Muscle of arm (tissue), 12 donors: Measurements from ENCODE around the gene HELZ2. TPM values are rescaled to one million over a fixed set of nuclear protein-coding genes. Genes with fewer than 3 reads are reported as not detected.
"Not testable (repeated sequence)": the region's sequence is repeated elsewhere in the genome, so short reads cannot be mapped to it uniquely, and the experiment has no call there.

Experiments used
- DNase-seq: peaks from one replicate; pipeline ENCODE4 v3.0.0-alpha.2; 2013
- polyA plus RNA-seq, 12 donors: library from polyadenylated mRNA; unstranded; fragments of 120-200 nt; gene quantifications; one replicate each; pipeline ENCODE4 v1.2.1, GENCODE V29; 2013; ENCODE audit not compliant: insufficient read length in 12 of 12

Gene HELZ2
- polyA plus RNA-seq, 12 donors = 4.3 to 18.8 (median 6.4) TPM; not detected in 1

DNA sequence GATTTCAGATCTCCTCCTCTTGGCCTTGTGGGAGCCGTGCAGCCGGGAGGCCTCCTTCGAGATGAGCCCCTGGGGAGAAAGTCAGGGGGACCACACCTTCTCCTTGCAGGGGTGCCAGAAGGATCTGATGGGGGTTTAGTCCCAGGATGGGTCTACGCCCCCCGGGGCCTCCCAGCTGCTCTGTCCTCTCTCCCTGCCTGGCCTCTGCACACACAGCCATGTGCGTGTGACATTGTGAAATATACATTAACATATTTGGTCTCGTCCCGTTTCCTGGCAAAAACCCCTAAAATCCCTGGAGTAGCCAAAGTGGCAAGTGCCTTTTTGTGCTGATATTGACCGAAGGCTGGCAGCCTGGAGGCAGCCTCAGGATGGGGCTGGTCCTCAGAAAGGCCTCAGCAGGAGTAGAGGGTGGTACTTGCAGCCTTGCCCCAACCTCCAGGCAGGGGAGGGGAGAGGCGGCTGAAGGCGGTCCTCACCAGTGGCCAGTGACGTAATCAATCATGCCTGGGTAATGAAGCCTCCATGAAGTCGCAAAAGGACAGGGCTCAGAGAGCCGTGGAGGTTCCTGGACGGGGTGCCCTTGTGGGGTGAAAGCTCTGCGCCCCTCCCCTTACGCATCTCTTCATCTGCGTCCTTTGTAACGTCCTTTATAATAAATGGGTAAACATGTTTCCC is 5.1 kb upstream of the HELZ2 start:
- DNase-seq = no peak

DNA sequence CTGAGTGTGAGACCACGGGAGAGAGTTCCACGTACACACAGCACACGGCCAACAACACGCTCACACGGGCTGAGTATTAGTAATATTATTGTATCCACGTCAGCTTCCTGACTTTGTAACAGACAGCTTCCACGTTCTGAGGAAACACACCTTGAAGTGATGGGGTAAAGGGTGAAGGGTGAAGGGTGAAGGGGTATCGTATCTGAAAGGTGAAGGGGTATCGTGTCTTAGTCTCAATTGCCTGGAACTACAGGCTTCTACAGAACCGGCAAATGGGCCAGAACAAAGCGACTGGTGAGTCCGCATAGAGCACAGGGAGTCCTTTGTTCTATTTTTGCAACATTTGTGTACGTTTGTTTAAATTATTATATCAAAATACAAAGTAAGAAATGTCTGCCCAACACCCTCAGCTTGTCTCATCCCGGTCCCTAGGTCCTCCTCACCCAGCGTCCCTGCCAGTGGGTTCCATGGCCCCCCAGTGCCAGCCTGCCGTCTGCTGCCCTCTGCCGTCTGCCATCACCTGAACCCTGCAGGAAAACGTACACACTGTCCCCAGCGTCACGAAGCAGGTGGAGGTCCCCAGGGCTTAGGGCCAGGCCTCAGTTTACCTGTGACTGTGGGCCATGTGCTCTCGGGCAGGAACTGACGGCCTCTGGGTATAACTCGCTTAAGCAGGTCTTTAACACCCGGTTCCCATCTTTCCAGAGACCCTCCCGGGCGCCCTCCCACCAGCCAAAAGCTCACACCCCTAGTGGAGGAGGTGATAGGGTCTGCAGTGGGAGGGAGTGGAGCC is 4.4 kb upstream of the HELZ2 start:
- no peak for DNase-seq

DNA sequence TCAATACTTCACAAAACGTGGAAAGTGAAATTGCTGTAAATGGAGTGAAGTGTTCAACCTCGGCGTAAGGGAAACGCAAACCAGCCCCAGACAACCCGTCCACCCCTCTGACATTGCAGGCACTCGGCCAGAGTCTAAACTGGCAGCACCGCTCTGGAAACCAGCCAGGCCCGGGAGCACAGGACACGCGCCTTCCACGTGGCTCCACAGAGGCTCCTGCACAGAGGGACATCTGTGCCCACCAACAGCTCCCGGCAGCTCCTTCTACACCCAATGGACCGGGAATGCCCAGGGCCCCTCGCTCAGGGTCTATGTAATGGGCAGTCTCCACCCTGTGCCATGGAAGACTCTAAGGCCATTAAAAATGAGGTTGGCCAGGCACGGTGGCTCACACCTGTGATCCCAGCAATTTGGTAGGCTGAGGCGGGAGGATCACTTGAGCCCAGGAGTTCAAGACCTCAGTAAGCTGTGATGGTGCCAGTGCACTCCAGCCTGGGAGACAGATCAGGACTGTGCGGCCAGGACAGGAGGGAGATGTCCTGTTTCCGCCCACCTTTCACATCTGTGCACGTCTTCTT is 3.4 kb upstream of the HELZ2 start:
- no peak for DNase-seq

DNA sequence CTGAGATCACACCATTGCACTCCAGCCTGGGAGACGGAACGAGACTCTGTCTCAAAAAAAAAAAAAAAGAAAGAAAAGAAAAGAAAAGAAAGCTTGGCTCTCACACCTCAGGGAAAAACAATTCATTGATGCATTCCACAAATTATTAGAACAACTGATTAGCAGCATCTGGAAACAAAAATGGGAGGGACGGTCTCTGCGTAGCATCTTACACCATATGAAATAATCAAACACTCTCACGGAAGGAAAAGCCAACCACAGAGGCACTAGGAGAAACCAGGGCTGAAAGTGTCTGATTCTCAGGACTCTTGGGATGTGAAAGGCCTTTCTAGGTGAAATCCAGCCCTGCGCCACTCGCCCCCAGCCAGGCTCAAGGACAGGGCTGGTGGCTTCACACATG is 2.3 kb upstream of the HELZ2 start:
- DNase-seq = no peak

DNA sequence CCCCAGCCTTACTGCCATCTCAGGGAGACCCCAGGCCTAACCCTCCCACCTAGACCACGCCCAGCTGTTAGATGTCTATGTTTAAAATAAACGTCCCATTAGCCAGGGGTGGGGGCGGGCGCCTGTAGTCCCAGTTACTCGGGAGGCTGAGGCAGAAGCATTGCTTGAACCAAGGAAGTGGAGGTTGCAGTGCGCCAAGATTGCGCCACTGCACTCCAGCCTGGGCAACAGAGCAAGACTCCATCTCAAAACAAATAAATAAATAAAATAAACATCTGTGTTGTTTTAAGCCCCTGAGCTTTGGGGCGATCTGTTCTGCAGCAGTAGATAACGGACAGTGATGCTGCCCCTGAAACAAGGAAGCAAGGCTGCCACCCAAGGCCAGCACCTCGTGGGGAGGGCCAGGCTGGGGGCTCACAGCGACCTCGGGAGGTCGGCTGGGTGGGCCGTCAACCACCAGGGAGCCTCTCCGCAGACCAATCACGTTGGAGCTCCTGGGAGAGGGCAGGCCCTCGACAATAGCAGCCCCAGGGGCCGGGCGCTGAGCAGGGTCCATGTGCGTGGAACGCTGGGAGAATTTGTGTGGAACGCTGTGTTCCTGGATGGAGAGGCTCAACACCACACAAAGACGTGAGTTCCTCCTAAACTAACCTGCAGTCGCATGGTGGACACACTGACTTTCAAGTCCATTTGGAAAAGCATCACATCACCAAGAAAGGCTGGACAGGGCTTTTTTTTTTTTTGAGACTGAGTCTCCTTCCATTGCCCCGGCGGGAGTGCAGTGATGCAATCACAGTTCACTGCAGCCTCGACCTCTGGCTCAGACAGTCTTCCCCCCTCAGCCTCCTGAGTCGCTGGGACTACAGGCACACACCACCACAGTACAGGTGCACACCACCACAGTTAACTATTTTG is 1.0 kb upstream of the HELZ2 start:
- no peak for DNase-seq

DNA sequence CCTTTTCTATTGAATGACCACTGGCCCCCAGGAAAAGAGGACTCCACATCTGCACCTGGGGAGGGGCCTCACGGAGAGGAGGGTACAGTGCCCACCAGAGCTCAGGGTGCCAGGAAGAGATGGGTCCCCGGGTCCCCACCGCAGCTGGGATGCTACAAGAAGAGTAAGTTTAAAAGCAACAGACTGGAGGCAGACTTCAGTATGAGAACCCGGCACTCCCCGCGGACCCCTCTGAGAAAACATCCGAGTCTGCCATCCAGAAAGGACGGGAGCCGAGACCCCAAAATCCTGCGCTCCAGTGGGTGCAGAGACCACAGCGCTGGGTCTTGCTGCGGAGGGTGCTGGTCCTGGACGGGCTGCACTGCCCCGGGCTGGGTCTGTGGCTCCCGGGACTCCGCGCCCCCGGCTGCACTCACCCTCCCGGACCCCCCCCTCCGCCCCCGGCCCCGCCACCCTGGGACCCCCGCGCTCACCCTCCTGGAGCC is 350 bp downstream of the HELZ2 start:
- DNase-seq = no peak

DNA sequence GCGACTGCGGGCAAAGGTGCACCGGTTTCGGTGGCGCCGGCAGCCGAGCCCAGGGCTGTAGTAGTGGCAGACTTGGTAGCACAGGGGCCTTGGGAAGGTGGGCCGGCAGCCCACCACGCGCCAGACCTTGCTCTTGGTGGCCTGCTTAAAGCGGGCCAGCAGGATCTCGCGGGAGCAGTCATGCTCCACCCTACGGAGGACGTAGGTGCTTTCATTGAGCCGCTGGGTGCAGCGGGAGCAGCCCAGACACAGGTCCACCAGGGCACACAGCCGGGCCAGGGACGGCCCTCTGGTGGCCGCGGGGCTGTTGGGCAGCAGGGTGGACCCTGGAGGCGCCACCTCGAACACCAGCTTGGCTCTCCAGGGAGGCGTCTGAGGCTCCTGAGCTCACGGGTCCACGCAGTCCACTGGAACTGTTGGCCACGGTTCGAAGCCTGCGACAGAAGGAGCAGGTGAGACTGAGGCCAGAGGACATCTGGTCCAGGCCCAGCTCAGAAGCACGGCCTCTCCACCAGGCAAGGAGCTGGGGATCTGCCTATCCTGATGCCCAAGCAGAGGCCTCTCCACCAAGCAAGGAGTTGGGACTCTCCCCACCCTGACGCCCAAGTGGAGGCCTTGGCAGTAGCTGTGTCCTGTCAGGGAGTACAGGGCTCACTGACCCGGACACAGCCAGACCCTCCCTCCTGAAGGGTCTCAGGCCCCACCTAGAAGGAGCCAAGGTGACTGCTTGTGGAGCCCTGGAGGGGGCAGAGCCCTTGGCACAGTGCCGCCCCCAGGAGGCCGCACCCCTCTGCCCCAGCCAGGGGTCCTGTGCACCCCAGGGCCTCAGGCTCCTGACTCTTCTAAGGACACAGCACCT is 1.0 kb downstream of the HELZ2 start:
- DNase-seq = no peak

DNA sequence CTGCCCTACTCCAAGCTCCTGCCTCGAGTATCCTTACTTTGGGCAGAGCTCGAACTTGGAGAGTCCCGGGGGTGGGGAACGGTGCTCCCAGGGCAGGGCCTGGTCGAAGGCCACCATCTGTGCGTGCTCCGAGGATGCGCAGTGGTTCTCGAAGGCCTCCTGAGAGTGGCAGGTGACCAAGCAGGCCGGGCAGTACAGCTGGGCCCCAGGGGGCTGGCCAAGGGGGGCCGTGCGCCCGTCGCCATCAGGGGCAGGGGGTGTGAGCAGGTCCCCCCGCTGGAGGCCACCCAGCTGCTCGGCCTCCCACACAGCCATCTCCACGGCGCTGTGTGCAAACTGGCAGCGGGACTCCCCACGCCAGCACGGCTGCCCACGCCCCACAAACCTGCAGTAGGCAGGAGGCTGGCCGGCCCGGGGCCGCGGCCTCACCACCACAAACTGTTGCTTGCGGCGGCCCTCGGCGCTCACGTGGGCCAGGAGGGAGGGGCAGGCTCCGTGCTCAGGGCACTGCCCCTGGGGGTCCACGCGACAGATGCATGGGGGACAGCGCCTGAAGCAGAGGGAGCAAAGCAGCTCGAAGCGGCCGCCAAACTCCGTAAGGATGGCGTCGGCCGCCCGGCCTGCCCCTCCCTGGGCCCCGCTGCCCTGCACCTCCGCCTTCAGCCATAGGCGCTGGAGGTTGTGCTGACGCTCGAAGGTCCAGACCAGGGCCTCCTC is 1.8 kb downstream of the HELZ2 start:
- no peak for DNase-seq

DNA sequence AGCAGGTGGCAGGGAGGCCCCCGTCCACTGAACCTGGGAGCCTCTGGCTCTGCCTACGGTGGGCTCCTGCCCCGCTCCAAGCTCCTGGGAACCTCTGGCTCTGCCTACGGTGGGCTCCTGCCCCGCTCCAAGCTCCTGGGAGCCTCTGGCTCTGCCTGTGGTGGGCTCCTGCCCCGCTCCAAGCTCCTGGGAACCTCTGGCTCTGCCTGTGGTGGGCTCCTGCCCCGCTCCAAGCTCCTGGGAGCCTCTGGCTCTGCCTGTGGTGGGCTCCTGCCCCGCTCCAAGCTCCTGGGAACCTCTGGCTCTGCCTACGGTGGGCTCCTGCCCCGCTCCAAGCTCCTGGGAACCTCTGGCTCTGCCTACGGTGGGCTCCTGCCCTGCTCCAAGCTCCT is 3.0 kb downstream of the HELZ2 start:
- not testable (repeated sequence) for DNase-seq

DNA sequence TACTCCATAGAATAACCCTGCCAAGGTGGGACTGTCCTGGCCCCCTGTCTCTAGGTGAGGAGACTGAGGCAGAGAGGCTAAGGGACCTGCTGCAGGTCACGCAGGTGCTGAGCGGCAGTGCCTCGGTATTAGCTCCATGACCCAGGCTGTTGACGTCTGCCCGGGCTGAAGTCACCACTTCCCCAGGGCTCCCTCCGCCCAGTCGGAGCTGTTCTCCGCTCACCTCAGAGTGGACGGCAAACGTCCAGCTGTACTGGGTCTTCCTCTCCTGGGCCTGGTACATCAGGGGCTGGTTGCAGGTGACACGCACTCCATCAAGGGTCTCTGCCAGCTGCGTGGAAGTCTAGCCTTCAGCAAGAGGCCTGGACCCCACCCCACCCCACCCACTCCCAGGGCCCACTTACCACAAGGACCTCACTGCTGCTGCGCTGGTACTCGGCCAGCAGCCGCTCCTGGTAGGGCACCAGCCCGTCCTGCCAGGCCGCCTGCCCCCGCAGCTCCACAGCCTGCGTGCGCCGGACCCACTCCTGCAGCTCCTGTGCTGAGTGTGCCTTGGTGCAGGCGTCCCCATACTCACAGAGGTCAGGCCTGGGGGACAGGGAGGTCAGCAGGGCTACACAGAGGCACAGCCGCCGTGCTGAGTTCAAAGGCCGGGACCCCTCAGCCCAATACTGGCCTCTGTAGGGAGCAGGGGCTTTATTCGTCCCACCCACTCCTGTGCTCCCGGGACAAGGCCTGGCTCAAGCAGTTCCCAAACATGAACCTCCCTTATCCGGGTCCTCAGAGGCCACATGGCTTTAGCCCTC is 3.6 kb downstream of the HELZ2 start:
- no peak for DNase-seq

DNA sequence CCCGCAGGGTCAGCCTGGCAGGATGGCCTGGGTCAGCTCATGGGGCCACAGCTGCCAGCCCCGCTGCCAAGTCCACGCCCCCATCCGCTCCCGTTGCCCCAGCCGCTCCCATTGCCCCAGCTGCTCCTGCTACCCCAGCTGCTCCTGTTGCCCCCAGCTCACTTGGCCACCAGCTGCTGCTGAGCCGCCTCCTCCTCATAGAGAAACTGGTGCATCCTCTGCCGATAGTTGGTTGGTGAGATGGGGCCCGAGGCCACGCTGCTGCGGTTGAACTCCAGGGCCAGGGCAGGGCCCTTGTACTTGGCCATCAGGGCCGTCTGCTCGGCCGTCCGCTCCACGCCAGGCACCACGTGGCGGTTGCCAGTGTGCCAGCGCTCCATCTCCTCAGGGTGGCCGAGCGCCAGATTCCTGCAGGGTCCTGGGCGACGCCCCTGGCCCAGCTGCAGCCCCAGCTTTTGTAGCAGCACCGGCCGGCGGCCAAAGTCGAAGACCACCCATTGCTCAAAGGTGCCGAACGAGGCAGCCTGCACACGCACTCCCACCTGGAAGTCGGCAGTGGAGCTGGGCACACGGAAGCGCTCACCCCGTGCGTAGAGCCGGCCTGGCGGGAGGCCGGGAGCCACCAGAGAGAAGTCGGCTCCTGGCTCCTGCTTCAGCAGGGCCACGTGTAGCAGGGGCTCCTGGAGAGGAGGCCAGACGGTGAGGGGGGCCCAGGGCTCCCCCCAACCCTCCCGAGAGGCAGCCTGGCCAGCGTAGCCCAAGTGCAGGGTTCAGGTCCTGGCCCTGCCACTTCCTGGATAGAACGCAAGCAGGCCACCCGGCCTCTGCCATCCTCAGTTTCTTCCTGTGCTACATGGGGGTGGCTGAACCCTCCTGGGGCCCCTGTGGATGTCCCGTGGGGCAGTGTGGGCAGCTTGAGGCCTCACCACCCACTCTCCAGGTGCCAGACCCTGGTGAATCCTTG is 4.8 kb downstream of the HELZ2 start:
- no peak for DNase-seq

DNA sequence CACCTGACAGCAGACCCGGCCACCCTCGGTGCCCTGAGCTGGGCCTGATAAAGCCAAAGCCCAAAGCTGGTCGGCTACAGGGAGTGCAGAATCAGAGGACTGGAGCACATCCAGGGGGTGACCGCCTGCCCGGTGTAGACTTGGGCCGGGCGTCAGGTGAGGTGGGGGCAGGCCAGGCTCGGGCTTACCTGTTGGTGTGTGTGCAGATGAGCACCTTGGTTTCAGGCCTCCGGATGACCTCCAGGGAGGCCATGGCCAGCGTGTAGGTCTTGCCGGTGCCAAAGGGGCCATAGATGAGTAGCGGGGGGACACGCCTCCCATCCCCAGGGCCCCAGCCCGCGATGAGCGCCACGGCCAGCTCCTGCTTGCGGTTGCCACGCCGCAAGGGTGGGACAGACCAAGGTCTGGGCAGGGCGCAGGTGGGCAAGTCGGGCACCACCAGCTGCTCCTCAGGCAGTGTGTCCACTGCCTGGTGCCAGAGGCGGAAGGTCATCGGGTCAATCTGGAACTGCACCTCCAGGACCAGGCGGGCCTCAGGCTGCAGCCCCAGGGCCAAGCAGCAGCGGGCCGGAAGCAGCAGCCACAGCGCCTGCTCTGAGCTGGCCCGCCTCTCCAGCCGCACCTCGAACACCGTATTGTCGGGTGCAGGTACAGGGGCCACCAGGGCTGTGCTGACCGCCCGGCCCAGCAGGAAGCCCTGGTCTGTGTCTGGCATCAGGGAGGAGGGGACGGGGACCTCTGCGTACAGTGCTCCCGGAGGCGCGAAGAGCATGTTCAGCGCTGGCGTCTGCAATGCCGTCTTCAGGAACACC is 5.7 kb downstream of the HELZ2 start:
- DNase-seq = no peak

DNA sequence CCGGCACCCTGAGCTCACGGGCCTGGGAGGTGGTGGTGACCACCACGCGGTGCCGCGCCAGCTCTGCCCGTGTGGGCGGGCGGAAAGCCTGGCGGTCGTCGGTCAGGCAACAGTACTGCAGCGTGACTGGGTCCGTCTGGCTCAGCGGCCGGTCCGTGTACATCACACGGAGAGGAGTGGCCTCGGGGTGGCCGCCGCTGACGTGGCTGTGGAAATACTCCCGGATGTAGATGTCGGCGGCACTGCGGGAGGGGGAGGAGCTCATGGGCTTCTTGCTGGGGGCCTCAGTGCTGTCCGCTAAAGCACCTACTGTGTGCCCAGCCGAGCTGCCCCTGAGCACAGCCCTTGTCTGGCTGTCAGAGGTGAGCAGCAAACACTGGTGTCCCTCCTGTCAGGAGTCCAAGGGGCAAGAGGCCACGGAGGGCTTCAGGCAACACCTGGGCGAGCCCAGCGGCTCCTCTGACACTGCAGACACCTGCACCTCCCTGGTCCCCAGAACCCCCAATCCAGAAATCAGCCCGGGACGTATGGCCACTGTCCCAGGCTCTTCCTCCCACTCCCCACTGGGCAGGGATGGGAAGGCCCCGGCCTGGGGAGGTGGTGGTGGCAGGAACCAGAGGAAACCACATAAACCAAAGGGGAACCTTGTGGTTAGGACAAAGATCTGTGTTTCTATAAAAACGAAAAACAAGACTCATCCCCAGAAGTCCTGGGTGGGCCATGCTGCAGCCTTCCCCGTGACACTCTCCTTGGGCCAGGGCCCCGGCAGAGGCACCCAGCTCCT is 6.5 kb downstream of the HELZ2 start:
- no peak for DNase-seq

DNA sequence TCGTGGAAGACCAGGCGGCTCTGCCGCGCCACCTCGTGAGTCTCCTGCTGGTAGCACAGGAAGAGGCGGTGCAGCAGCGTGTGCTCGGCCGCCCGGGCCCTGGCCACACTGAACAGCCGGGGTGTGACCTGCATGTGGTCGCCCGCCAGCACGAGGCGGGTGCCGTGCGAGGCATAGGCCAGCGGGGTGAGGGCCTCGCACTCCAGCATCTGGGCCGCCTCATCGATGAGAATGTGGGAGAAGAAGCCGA is 7.0 kb downstream of the HELZ2 start:
- no peak for DNase-seq

DNA sequence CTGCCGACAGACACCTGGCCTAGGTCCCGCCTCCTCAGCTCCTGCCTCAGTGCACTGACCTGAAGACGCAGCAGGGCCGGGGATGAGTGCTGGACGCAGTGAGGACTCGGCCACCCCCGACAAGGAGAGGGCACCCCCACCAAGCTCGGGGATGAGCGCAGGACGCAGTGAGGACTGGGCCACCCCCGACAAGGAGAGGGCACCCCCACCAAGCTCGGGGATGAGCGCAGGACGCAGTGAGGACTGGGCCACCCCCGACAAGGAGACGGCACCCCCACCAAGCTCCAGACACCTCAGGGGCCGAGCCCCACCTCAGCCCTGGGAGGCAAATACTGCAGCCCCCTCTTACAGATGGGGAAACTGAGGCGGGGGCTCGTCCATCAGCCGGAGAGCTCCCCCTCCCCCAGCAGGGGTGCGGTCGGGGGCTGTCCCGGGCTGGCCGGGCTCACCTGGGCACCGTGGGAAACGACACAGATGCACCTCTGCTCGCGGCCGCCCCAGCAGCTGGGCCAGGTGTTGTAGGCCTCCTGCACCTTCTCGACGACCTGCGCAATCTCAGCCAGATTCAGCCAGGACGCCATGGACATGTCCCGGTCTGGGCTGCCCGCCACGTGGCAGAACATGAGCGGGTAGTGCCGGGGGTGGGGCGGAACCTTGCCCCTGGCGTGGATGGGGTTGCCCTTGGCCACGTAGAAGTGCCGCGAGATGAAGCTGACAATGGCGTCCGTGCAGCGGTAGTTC is 7.5 kb downstream of the HELZ2 start:
- DNase-seq = no peak
